GM21576 (cell line): Measurements from ENCODE around the gene POLA1.
A peak's percentile ranks its signal among the peaks of the same experiment; 100 is the strongest.

Experiments used
- ATAC-seq: cut with Tn5 transposase; IDR thresholded peaks from one replicate; pipeline ENCODE4 v1.9.1; 2021; ENCODE audit warnings: mild to moderate bottlenecking, moderate library complexity; ENCODE audit not compliant: unreplicated experiment

Gene POLA1

GRCh38 chrX:25006586-25007058 lies 312.9 kb downstream of the POLA1 start:
- ATAC-seq: no peak

GRCh38 chrX:25007059-25008053 lies 313.6 kb downstream of the POLA1 start:
- ATAC-seq: no peak

- no peak for ATAC-seq
These were observed 315.7 kb downstream of the POLA1 start for GRCh38 chrX:25009407-25009806.

- ATAC-seq: no peak
These were observed 317.3 kb downstream of the POLA1 start for GRCh38 chrX:25010784-25011588.

- no peak for ATAC-seq
These were observed 318.1 kb downstream of the POLA1 start for GRCh38 chrX:25011589-25012432.

- no peak for ATAC-seq
These were observed 318.7 kb downstream of the POLA1 start for GRCh38 chrX:25012433-25012735.

- ATAC-seq: no peak
These were observed 319.3 kb downstream of the POLA1 start for GRCh38 chrX:25012793-25013631.

GRCh38 chrX:25013632-25014365 lies 320.1 kb downstream of the POLA1 start:
- ATAC-seq: no peak

- no peak for ATAC-seq
These were observed 320.7 kb downstream of the POLA1 start for GRCh38 chrX:25014366-25014838.

- peak; percentile 46 for ATAC-seq
These were observed 322.0 kb downstream of the POLA1 start, which contains the start of gene ARX for GRCh38 chrX:25015486-25016360. Gene ARX (minus strand): TSS chrX:25015965. CDS start chrX:25015737, 228 bp downstream.

GRCh38 chrX:25016361-25016671 lies 322.6 kb downstream of the POLA1 start:
- ATAC-seq: no peak

GRCh38 chrX:25016938-25017598 lies 323.4 kb downstream of the POLA1 start:
- ATAC-seq: no peak

- no peak for ATAC-seq
These were observed 324.0 kb downstream of the POLA1 start for GRCh38 chrX:25017667-25018247.

- no peak for ATAC-seq
These were observed 325.0 kb downstream of the POLA1 start for GRCh38 chrX:25018682-25019081.

GRCh38 chrX:25019707-25020390 lies 326.1 kb downstream of the POLA1 start:
- no peak for ATAC-seq

- peak; percentile 23 for ATAC-seq
These were observed 326.7 kb downstream of the POLA1 start for GRCh38 chrX:25020391-25020904.
